ENCODE data around the gene MPC1L. TPM values are rescaled to one million over a fixed set of nuclear protein-coding genes. Genes with fewer than 3 reads are reported as not detected.
"Not testable (repeated sequence)": the region's sequence is repeated elsewhere in the genome, so short reads cannot be mapped to it uniquely, and the experiment has no call there.

The MPC1L gene
- not detected for polyA plus RNA-seq (2013)

DNA sequence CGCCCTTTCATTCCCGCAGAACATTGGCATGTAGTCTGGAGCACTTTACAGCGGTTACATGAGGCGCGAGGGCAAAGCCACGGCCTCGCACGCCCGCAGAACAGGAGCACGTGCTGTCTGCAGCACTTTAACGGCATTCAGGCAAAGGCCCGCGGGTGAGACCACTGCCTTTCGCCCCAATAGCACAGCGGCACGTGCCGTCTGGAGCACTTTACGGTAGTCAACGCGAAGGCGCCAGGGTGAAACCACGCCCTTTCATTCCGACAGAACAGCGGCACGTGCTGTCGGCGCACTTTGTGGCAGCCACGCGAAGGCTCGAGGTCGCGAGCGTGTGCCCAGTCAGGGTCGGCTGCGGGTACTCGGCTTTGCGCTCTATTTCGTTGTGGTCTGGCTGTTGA, at the start of gene MPC1L:
MPC1L (plus strand) TSS at position 290 of the 398 bp plus-strand sequence. CDS start 138 bp downstream, outside the sequence.
- no peak for DNase-seq
- peaks cover 0 to 30% (median 0%) of the 10 kb centered on the region in 5 experiments for H3K27me3 ChIP-seq (replicated peaks in 2 of 5; ENCODE audit: control insufficient read depth in 4 of 5, insufficient read depth in 5 of 5, low read length in 4 of 5)
- 87% methylated on average over 38 of the region's 38 CpGs for WGBS (ENCODE audit: insufficient coverage)
- no peak within 1 kb of the TSS for H3K27ac ChIP-seq (ENCODE audit: insufficient read depth in 1 of 2, low read depth in 1 of 2, low read length in 2 of 2, poor library complexity in 1 of 2, severe bottlenecking in 2 of 2)
- no peak within 1 kb of the TSS for H3K4me3 ChIP-seq (ENCODE audit: control insufficient read depth in 1 of 7, extremely low read depth in 1 of 7, insufficient read depth in 4 of 7, low read depth in 2 of 7, low read length in 6 of 7)
- ChIA-PET POLR2A (no interaction called here), CTCF (no interaction called here)
- no peaks in the 10 kb centered on the region for H3K4me1 ChIP-seq (ENCODE audit: control extremely low read depth in 1 of 4, control insufficient read depth in 4 of 4, insufficient read depth in 4 of 4, low read length in 3 of 4)
- H3K9me3 ChIP-seq (ENCODE audit: control extremely low read depth in 1 of 5, control insufficient read depth in 4 of 5, insufficient read depth in 2 of 5, low read depth in 1 of 5, low read length in 4 of 5), result peaks cover 0 to 11% (median 0%) of the 10 kb centered on the region in 5 experiments
- peaks cover 0 to 9% (median 5%) of the 10 kb centered on the region in 4 experiments for H3K36me3 ChIP-seq (ENCODE audit: control insufficient read depth in 4 of 4, insufficient read depth in 4 of 4, low read length in 3 of 4)

DNA sequence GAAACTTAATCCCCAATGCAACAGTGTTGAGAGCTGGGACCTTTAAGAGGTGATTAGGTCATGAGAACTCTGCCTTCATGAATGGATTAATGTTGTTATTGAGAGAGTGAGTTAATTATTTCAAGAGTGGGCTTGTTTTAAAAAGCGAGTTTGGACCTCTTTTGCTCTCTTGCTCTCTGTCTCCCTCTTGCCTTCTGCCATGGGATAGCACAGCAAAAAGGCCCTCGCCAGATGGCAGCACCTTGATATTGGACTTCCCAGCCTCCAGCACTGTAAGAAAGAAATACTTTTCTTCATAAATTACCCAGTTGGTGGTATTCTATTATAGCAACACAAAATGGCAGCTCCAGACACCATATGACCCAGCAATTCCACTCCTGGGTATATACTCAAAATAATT, 49.5 kb upstream of the MPC1L start:
- ChIA-PET POLR2A (no interaction called here), CTCF (no interaction called here)
- H3K9me3 ChIP-seq (ENCODE audit: control extremely low read depth in 1 of 5, control insufficient read depth in 4 of 5, insufficient read depth in 2 of 5, low read depth in 1 of 5, low read length in 4 of 5), result no peaks in the 10 kb centered on the region
- no peaks in the 10 kb centered on the region for H3K36me3 ChIP-seq (ENCODE audit: control insufficient read depth in 4 of 4, insufficient read depth in 4 of 4, low read length in 3 of 4)
- WGBS (ENCODE audit: insufficient coverage), result 67% methylated on average over 2 of the region's 2 CpGs
- H3K4me3 ChIP-seq (ENCODE audit: control insufficient read depth in 1 of 7, extremely low read depth in 1 of 7, insufficient read depth in 4 of 7, low read depth in 2 of 7, low read length in 6 of 7), result no peak overlapping the region
- DNase-seq, result peak in 2 of 3 donors; percentile 34 to 39
- no peak overlapping the region for H3K27ac ChIP-seq (ENCODE audit: insufficient read depth in 1 of 2, low read depth in 1 of 2, low read length in 2 of 2, poor library complexity in 1 of 2, severe bottlenecking in 2 of 2)
- peaks cover 0 to 20% (median 0%) of the 10 kb centered on the region in 5 experiments for H3K27me3 ChIP-seq (replicated peaks in 2 of 5; ENCODE audit: control insufficient read depth in 4 of 5, insufficient read depth in 5 of 5, low read length in 4 of 5)
- H3K4me1 ChIP-seq (ENCODE audit: control extremely low read depth in 1 of 4, control insufficient read depth in 4 of 4, insufficient read depth in 4 of 4, low read length in 3 of 4), result peaks cover 0 to 14% (median 10%) of the 10 kb centered on the region in 4 experiments

DNA sequence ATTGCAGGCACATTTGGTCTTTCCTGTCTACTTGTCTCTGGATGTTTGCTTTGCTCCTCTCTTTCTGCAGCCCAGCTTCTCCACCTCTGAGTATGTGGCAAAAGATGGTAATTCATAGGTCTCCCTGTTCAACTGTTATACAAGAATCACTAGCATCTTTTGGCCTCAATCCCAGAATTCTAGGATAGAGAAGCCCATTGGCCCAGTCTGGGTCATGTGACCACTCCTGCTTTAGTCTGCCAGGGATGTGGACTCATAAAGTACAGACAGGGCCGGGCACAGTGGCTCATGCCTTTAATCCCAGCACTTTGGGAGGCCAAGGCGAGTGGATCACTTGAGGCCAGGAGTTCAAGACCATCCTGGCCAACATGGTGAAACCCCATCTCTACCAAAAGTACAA, 47.8 kb upstream of the MPC1L start:
- Histone ChIP-seq H3K27me3 (replicated peaks in 2 of 5; ENCODE audit: control insufficient read depth in 4 of 5, insufficient read depth in 5 of 5, low read length in 4 of 5) (peaks cover 0 to 25% (median 0%) of the 10 kb centered on the region in 5 experiments), H3K4me1 (ENCODE audit: control extremely low read depth in 1 of 4, control insufficient read depth in 4 of 4, insufficient read depth in 4 of 4, low read length in 3 of 4) (peaks cover 0 to 15% (median 5%) of the 10 kb centered on the region in 4 experiments)
- H3K27ac ChIP-seq (ENCODE audit: insufficient read depth in 1 of 2, low read depth in 1 of 2, low read length in 2 of 2, poor library complexity in 1 of 2, severe bottlenecking in 2 of 2); H3K36me3 ChIP-seq (ENCODE audit: control insufficient read depth in 4 of 4, insufficient read depth in 4 of 4, low read length in 3 of 4); CTCF ChIA-PET; DNase-seq; H3K9me3 ChIP-seq (ENCODE audit: control extremely low read depth in 1 of 5, control insufficient read depth in 4 of 5, insufficient read depth in 2 of 5, low read depth in 1 of 5, low read length in 4 of 5); POLR2A ChIA-PET; H3K4me3 ChIP-seq (ENCODE audit: control insufficient read depth in 1 of 7, extremely low read depth in 1 of 7, insufficient read depth in 4 of 7, low read depth in 2 of 7, low read length in 6 of 7): not testable (repeated sequence)
- whole genome bisulfite sequencing (ENCODE audit: insufficient coverage), result 76% methylated on average over 2 of the region's 2 CpGs

DNA sequence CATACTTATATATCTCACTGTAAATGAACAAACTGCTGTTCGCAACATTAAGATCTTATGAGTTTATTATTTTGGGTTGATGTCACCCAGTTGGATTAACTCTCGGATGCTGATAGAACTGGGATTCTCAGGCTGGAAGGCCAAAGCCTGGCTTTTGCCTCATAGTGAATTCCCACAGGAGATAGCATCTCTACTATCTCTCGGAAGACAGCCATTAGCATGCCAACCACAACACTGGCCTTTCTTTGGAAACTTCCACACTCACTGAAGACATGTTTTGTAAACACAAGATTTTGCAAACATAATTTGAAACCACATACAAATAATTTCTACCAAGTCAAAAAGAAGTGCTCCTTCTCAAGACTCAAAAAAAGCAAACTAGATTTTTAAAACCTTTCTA, 46.9 kb upstream of the MPC1L start:
- Histone ChIP-seq H3K9me3 (ENCODE audit: control extremely low read depth in 1 of 5, control insufficient read depth in 4 of 5, insufficient read depth in 2 of 5, low read depth in 1 of 5, low read length in 4 of 5) (peaks cover 0 to 6% (median 0%) of the 10 kb centered on the region in 5 experiments), H3K36me3 (ENCODE audit: control insufficient read depth in 4 of 4, insufficient read depth in 4 of 4, low read length in 3 of 4) (no peaks in the 10 kb centered on the region), H3K27ac (ENCODE audit: insufficient read depth in 1 of 2, low read depth in 1 of 2, low read length in 2 of 2, poor library complexity in 1 of 2, severe bottlenecking in 2 of 2) (no peak overlapping the region), H3K4me1 (ENCODE audit: control extremely low read depth in 1 of 4, control insufficient read depth in 4 of 4, insufficient read depth in 4 of 4, low read length in 3 of 4) (peaks cover 0 to 7% (median 2%) of the 10 kb centered on the region in 4 experiments), H3K4me3 (ENCODE audit: control insufficient read depth in 1 of 7, extremely low read depth in 1 of 7, insufficient read depth in 4 of 7, low read depth in 2 of 7, low read length in 6 of 7) (no peak overlapping the region), H3K27me3 (replicated peaks in 2 of 5; ENCODE audit: control insufficient read depth in 4 of 5, insufficient read depth in 5 of 5, low read length in 4 of 5) (peaks cover 0 to 29% (median 0%) of the 10 kb centered on the region in 5 experiments)
- no peak for DNase-seq
- 93% methylated on average over 2 of the region's 3 CpGs for WGBS (ENCODE audit: insufficient coverage)
- ChIA-PET CTCF (no interaction called here), POLR2A (no interaction called here)

DNA sequence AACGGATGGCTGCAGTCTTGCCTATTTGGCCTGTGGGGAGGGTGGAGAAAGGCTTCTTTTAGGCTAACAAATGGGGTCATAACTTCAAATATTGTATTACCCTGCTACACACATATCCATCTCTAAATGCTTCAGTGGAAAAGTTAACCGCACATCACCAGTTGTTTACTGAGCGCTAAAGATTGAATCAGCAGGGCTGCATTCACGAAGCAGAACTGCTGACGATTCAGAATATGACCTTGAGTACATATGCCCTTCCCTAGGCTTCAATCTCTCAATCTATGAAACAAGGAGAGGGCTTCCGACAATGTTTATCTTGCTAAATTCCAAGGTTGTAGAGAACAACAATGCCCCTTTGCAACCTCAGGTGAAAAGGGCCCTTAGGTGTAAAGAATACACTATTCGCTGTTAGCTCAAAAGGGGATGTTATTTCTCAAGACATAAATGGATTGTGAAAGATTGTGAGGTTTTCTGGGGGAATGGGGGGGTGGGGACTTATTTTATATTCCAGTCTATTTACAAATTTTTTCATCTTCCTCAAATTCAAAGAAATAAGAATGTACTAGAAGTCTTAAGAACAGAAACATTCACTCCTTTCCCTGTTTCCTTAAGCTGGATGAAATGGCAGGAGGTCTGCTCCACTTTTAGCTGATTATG, 45.1 kb upstream of the MPC1L start:
- Histone ChIP-seq H3K4me3 (ENCODE audit: control insufficient read depth in 1 of 7, extremely low read depth in 1 of 7, insufficient read depth in 4 of 7, low read depth in 2 of 7, low read length in 6 of 7) (no peak overlapping the region), H3K27ac (ENCODE audit: insufficient read depth in 1 of 2, low read depth in 1 of 2, low read length in 2 of 2, poor library complexity in 1 of 2, severe bottlenecking in 2 of 2) (no peak overlapping the region), H3K9me3 (ENCODE audit: control extremely low read depth in 1 of 5, control insufficient read depth in 4 of 5, insufficient read depth in 2 of 5, low read depth in 1 of 5, low read length in 4 of 5) (peaks cover 0 to 6% (median 0%) of the 10 kb centered on the region in 5 experiments), H3K36me3 (ENCODE audit: control insufficient read depth in 4 of 4, insufficient read depth in 4 of 4, low read length in 3 of 4) (no peaks in the 10 kb centered on the region), H3K4me1 (ENCODE audit: control extremely low read depth in 1 of 4, control insufficient read depth in 4 of 4, insufficient read depth in 4 of 4, low read length in 3 of 4) (peaks cover 0 to 13% (median 9%) of the 10 kb centered on the region in 4 experiments), H3K27me3 (replicated peaks in 2 of 5; ENCODE audit: control insufficient read depth in 4 of 5, insufficient read depth in 5 of 5, low read length in 4 of 5) (peaks cover 0 to 40% (median 0%) of the 10 kb centered on the region in 5 experiments)
- no peak for DNase-seq
- ChIA-PET POLR2A (no interaction called here), CTCF (no interaction called here)
- 85% methylated on average over 5 of the region's 7 CpGs for WGBS (ENCODE audit: insufficient coverage)

DNA sequence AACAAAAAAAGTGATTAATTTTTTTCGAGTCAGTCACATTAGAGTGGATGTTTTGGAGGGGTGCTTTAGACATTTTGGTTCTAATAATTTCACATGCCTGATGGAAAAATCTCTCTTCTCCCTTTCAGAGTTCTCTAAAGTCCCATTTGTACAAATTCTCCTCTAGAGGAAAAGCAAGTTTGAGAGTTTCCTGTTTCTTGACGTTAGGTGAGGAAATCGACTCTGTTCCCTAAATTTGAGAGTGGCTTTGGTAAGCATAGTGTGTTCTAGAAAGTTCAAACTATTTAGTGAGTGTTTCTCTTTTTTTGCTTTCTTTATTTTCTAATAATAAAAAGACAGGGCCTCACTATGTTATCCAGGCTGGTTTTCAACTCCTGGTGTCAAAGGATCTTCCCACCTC, 44.1 kb upstream of the MPC1L start:
- Histone ChIP-seq H3K4me3 (ENCODE audit: control insufficient read depth in 1 of 7, extremely low read depth in 1 of 7, insufficient read depth in 4 of 7, low read depth in 2 of 7, low read length in 6 of 7) (no peak overlapping the region), H3K9me3 (ENCODE audit: control extremely low read depth in 1 of 5, control insufficient read depth in 4 of 5, insufficient read depth in 2 of 5, low read depth in 1 of 5, low read length in 4 of 5) (peaks cover 0 to 6% (median 0%) of the 10 kb centered on the region in 5 experiments), H3K27me3 (replicated peaks in 2 of 5; ENCODE audit: control insufficient read depth in 4 of 5, insufficient read depth in 5 of 5, low read length in 4 of 5) (peaks cover 0 to 40% (median 0%) of the 10 kb centered on the region in 5 experiments), H3K4me1 (ENCODE audit: control extremely low read depth in 1 of 4, control insufficient read depth in 4 of 4, insufficient read depth in 4 of 4, low read length in 3 of 4) (peaks cover 0 to 13% (median 9%) of the 10 kb centered on the region in 4 experiments), H3K36me3 (ENCODE audit: control insufficient read depth in 4 of 4, insufficient read depth in 4 of 4, low read length in 3 of 4) (no peaks in the 10 kb centered on the region), H3K27ac (ENCODE audit: insufficient read depth in 1 of 2, low read depth in 1 of 2, low read length in 2 of 2, poor library complexity in 1 of 2, severe bottlenecking in 2 of 2) (no peak overlapping the region)
- ChIA-PET POLR2A (no interaction called here), CTCF (no interaction called here)
- WGBS (ENCODE audit: insufficient coverage), result no CpG with 5 or more reads among the region's 3 CpGs
- no peak for DNase-seq

DNA sequence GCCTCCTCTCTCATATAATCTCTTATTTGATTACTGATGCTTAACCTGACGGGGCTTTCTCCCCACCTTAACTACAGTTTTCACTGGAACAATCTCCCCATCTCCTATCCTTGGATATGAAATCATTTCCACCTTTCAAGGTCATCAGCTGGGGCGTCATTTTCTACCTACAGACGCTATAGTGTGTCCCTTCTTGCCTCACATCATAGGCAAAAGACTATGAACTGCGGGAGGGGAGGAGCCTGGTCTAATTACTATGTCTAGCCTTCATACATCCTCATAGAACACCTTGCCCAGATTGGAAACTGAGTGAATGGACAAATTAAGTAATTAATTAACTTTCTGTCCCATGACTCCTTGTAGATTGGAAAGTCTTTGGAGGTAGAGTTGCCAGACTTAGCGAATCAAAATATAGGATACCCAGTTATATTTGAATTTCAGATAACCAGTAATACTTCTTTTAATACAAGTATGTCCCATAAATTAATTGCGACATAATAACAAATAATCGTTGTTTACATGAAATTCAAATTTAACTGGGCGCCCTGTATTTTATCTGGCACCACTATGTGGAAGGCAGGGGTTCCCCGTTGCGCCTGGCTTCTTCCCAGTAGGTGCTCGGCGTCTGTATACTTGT, 43.2 kb upstream of the MPC1L start:
- CTCF ChIA-PET, result no interaction called here
- H3K27me3 ChIP-seq (replicated peaks in 2 of 5; ENCODE audit: control insufficient read depth in 4 of 5, insufficient read depth in 5 of 5, low read length in 4 of 5), result peaks cover 0 to 40% (median 0%) of the 10 kb centered on the region in 5 experiments
- H3K4me1 ChIP-seq (ENCODE audit: control extremely low read depth in 1 of 4, control insufficient read depth in 4 of 4, insufficient read depth in 4 of 4, low read length in 3 of 4), result peaks cover 0 to 13% (median 9%) of the 10 kb centered on the region in 4 experiments
- peak overlapping the region; percentile 46 to 89 (median 74) for H3K4me3 ChIP-seq (ENCODE audit: control insufficient read depth in 1 of 7, extremely low read depth in 1 of 7, insufficient read depth in 4 of 7, low read depth in 2 of 7, low read length in 6 of 7)
- H3K27ac ChIP-seq (ENCODE audit: insufficient read depth in 1 of 2, low read depth in 1 of 2, low read length in 2 of 2, poor library complexity in 1 of 2, severe bottlenecking in 2 of 2), result peak overlapping the region in 1 of 2 experiments; percentile 82
- POLR2A ChIA-PET, result interaction anchor here (1.0 kb wide), 1 partner anchor 36 kb away, joined by 4 read pairs; no protein-coding TSS in a partner anchor
- DNase-seq, result peak in 1 of 3 donors; percentile 4
- 52% methylated on average over 8 of the region's 12 CpGs for WGBS (ENCODE audit: insufficient coverage)
- no peaks in the 10 kb centered on the region for H3K36me3 ChIP-seq (ENCODE audit: control insufficient read depth in 4 of 4, insufficient read depth in 4 of 4, low read length in 3 of 4)
- H3K9me3 ChIP-seq (ENCODE audit: control extremely low read depth in 1 of 5, control insufficient read depth in 4 of 5, insufficient read depth in 2 of 5, low read depth in 1 of 5, low read length in 4 of 5), result peaks cover 0 to 6% (median 0%) of the 10 kb centered on the region in 5 experiments

Data from common myeloid progenitor, CD34-positive (primary cell).